HG03060 (cell line): Measurements from ENCODE around the gene DOHH.
"Not testable (repeated sequence)": the region's sequence is repeated elsewhere in the genome, so short reads cannot be mapped to it uniquely, and the experiment has no call there.

ENCODE experiments used
- ATAC-seq: cut with Tn5 transposase; IDR thresholded peaks from one replicate; pipeline ENCODE4 v1.9.1; 2021; ENCODE audit warnings: low read depth, moderate number of reproducible peaks; ENCODE audit not compliant: unreplicated experiment

The DOHH gene

DNA sequence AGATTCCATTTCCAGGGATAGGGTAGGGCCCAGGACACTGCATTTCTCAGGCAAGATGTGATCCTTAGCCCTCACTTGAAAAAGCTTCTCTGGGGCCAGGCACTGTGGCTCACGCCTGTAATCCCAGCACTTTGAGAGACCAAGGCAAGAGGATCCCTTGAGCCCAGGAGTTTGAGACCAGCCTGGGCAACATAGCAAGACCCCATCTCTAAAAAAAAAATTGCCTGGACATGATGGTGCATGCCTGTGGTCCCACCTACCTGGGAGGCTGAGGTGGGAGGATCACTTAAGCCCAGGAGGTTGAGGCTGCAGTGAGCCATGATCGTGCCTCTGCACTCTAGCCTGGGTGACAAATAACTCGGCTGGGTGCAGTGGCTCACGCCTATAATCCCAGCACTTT, 53.8 kb downstream of the DOHH start:
- not testable (repeated sequence) for ATAC-seq

DNA sequence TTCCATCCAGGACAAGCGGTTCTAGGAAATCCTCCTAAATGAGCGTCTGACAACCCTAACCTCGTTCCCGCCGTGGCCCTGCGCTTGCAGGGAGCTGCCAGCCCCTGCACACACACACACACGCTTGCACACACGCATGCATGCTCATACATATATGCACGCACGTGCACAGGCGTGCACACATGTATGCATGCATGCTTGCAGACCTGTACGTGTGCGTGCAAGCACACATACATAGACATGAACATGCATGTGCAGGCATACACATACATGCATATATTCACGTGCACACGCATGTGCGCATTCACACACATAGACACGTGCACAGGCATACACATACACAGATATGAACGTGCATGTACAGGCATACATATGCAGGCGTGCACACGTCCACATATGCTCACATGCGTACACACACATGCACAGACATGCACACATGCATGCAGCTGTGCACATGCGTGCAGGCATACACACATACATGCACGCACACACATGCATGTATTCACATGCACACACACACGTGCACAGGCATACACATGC, 55.7 kb downstream of the DOHH start:
- ATAC-seq = no peak

DNA sequence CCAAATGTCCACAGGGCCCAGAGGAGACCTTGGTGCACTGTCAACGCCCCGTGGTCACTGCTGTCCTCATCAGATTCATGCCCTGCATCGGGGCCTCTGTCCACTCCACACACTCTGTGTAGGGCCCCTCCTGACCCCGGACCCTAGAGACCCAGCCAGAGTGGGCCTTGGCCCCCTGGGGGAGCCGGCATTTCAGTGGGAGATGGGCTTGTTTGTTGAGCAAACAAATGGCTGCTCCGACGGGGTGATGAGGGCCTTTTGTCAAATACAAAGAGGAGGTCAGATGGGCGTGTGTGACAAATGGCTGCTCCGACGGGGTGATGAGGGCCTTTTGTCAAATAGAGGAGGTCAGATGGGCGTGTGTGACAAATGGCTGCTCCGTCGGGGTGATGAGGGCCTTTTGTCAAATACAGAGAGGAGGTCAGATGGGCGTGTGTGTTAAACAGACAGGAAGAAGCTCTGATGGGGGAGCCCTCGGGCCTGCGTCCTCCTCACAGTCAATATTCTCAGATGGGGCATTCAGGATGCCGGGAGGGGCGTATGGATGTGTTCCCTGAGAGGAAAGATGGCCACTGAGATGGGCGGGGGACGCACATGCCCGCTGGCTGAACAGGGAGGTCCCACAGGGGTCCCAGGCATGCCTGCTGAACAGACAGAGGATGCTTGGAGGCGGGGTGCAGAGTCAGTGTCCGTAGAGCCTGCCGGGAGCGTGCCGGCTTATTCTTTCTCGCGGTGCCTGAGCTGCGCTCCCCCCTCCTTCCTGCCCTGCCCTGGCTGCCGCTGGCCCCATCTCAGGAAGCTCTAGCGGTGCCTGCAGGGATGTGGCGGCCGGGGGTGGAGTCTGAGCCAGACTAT, 56.4 kb downstream of the DOHH start:
- ATAC-seq = no peak

DNA sequence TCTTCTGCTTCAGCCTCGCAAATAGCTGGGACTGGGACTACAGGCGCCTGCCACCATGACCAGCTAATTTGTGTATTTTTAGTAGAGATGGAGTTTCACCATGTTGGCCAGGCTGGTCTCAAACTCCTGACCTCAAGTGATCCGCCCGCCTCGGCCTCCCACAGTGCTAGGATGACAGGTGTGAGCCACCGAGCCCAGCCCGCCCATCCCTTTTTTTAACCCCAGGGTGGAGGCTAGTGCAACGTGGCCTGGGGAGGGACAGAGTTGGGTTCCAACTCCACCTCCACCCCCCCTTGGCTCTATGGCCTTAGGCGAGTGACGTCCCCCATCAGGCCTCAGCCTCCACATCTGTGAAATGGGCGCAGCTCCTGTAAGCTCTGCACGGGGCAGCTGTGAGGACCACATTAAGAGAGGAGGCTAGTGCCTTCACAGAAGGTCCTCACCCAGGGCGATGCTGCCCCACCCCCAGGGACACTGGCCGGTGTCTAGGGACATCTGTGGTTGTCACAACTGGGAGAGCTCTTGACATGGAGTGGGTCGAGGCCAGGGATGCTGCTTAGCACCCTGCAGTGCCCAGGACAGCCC, 57.9 kb downstream of the DOHH start:
- ATAC-seq = no peak

DNA sequence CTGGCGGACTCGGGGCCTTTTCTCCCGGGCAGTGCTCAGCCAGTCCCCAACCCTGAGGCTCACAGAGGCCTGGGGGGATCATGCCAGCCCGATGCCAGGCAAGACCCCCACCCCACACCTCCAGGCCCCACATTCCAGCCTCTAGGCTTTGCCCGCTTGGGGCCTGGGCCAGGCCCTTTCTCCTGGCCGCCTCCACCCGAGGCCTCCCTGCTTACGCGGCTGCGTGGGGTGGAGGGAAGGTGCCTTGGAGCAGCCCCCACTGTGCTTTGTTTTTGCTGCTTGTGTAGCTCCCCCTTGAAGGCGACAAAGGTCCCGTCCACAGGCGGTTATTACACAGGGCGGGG, 58.5 kb downstream of the DOHH start:
- no peak for ATAC-seq

DNA sequence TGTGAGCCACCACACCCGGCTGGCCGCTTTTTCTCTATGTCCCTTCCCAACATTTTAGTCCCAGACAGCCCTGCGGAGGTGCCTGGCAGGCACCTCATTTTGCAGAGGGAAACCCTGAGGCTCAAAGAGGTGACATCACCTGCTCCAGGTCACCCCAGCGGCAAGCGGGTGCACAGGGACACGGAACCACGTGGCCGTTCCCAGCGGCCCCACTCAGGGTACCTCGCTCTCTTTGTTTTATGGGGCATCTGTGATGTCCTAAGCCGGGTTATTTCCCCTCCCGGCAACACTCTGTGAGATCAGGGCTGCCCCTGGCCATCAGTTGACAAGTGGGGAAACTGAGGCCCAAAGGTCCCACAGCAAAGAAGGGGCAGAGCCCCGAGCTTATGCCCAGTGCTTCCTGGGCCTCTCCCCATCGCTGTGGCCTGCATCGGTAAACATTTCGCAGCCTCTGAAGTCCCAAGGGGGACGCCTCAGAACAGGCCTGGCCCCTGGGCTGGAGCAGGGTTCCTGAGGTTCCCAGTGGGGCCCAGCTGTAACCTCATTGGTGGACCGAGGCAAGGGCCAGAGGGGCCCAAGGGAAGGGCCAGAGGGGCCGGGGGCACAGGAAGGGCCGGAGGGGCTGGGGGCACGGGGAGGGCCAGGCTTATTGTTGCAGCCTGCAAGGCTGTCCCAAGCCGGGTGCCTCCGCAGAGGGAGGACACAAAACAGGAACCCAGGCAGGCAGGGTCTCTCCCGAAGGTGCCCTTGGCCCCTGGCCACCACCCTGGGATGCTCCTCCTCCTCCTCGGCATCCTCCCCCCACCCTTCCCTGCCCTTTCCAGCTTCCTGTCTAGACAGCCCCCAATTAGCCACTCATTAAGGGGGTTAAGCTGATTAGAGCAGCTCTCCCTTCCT, 59.1 kb downstream of the DOHH start:
- no peak for ATAC-seq
